GM12873 (cell line): ENCODE data around the gene PAQR7.

ENCODE experiments used
- CTCF ChIP-seq: IDR thresholded peaks from 2 replicates; pipeline ENCODE4 v1.5.1; 2012; ENCODE audit warnings: low read depth, mild to moderate bottlenecking, moderate library complexity, low read length, control low read depth; ENCODE audit not compliant: insufficient read depth; ENCODE audit errors: missing control alignments

PAQR7 gene

GRCh38 chr1:25814549-25815087 lies 60.9 kb downstream of the PAQR7 start:
- TF ChIP-seq CTCF = no peak

- TF ChIP-seq CTCF = peak; percentile 37
Observed at GRCh38 chr1:25813734-25814471, 61.6 kb downstream of the PAQR7 start.

DNA sequence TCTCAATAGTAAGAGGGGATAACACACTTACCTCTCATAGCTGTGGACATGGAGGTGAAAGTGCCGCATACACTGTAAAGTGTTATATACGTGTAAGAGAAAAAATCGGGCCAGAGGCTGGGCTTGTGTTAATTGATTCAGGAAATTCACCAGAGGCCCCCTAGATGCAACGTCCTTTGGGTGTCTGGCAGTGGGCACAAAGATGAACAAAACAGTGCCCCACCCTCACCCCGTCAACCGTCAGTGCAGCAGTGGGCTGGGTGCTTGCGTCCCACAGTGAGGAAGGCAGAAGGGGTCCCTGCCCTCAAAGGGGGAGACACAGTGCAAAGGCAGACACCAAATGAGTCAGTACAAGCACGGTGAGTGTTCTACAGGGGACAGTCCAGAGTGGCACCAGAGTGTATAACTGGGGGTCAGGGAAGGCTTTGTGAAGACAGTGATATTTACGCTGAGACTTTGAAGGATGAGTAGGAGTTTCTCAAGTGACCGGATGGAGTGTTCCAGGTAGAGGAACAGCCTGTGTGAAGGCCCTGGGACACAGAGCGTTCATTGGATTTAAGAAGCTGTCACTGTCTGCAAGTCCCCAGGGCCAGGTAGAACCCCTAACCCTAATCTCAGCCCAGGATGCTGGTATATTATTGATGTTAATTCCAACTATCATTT lies 62.3 kb downstream of the PAQR7 start:
- TF ChIP-seq CTCF = no peak
